GM13976 (cell line): ENCODE data around the gene CNKSR3.

ENCODE experiments used
- DNase-seq: peaks from one replicate; pipeline ENCODE4 v3.0.0; 2012; ENCODE audit warnings: low spot score
- in situ Hi-C: fragments of 300-500 bp; cut with MboI; formaldehyde crosslinking; loops from one replicate; pipeline ENCODE4 v1.12.0; 2022; ENCODE audit warnings: low sequenced_read_pairs, mixed read lengths, inconsistent platforms; ENCODE audit not compliant: unreplicated experiment
- TF ChIP-seq, protein P1 (sequence below): IDR thresholded peaks from 2 replicates; pipeline ENCODE4 v1.5.1; 2012; ENCODE audit warnings: borderline replicate concordance, mild to moderate bottlenecking; ENCODE audit not compliant: insufficient read depth; ENCODE audit errors: extremely low read depth, missing control alignments, control extremely low read depth

Gene CNKSR3

DNA sequence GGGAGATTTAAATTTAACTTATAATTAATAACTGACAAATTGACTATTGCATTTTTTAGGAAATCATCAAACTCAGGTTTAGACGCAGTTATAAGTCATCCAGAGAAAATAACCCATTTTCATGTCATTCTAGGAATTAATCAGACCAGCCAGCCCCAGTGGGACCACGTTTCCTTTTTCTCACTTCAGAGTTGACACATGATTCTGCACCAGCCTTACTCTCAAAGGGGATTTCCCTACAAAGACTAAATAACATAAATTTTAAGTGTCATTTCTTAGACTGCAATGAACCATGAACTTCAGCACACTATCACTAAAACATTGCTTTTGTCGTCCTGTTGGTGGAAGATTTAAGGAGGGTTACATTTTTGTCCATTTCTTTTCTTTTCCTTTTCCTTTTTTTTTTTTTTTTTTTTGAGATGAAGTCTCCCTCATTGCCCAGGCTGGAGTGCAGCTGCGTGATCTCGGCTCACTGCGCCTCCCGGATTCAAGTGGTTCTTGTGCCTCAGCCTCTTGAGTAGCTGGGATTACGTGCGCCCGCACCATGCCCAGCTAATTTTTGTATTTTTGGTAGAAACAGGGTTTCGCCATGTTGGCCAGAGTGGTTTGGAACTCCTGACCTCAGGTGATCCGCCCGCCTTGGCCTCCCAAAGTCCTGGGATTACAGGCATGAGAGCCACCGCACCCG, 157.4 kb downstream of the CNKSR3 start:
- TF ChIP-seq, protein P1, sequence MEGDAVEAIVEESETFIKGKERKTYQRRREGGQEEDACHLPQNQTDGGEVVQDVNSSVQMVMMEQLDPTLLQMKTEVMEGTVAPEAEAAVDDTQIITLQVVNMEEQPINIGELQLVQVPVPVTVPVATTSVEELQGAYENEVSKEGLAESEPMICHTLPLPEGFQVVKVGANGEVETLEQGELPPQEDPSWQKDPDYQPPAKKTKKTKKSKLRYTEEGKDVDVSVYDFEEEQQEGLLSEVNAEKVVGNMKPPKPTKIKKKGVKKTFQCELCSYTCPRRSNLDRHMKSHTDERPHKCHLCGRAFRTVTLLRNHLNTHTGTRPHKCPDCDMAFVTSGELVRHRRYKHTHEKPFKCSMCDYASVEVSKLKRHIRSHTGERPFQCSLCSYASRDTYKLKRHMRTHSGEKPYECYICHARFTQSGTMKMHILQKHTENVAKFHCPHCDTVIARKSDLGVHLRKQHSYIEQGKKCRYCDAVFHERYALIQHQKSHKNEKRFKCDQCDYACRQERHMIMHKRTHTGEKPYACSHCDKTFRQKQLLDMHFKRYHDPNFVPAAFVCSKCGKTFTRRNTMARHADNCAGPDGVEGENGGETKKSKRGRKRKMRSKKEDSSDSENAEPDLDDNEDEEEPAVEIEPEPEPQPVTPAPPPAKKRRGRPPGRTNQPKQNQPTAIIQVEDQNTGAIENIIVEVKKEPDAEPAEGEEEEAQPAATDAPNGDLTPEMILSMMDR, result no peak
- peak; percentile 65 for DNase-seq
- in situ Hi-C loops, result no loop called here

DNA sequence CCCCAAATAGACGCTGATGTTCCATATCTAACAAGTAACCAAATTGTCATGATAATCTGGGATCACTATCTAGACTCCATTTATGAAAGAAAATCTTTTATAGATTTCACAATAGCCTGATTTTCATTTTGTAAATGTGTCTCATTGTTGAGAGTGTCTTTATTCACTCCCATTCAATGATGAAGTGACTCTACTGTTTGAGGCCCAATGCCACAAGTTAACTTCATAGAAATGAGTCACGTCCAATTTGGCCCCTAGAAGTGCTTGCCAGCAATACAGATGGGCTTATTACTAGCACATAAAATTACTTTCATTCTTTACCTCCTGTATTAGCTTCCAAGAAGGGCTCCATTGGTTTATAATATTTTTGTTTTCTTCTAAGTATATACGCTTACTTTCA, 160.2 kb downstream of the CNKSR3 start:
- TF ChIP-seq, protein P1, result no peak
- DNase-seq, result no peak
- in situ Hi-C loops, result no loop called here

- DNase-seq, result no peak
- in situ Hi-C loops, result no loop called here
- TF ChIP-seq, protein P1, result no peak
Measured at GRCh38 chr6:154347981-154348380, 162.5 kb downstream of the CNKSR3 start.

DNA sequence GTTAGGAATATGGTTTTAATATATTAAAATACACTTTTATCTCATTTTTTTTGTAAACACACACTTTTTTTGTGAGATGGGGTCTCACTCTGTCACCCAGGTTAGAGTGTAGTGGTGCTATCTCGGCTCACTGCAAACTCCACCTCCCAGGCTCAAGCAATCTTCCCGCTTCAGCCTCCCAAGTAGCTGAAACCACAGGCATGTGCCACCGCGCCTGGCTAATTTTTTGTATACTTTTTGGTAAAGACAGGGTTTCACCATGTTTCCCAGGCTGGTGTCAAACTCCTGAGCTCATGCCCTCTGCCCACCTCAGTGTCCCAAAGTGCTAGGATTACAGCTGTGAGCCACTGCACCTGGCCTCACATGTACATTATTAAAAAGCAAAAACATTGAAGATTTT, 164.7 kb downstream of the CNKSR3 start:
- in situ Hi-C loops, result no loop called here

DNA sequence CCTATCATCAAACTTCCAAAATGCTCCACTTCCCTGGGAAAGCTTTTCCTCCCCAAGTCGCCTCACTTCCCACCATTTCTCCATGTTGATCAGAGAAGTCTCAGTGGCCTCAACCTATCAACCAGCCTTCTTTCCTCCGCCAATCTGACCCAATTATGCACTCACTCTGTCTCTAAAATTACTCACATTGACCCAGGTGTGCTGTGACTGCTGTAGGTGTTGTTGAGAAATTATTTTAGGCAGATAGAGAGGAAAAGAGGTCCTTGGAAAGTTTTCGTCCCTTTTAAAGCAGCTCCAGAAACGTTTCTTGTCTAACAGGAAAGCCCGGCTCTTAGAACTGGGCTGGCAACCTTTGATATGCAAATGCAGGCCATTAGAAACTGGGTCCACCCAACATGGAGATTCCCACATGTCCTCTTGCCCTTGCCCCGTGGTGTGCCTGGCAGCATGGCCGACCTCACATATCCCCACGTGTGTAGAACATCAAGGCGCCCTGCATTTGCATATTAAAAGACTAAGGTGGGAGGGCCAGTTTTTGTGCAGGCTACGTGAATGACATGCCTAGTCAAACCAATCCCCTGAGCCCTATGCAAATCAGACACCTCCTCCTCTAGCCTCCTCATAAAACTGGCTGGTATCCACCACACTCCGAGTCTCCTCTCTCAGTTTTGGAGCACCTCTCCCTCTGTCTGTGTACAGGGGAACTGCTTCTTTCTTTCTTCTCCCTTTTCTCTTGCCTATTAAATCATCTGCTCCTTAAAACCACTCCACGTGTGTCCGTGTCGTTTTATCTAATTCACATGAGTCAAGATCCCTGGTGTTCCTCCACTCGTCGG, 166.8 kb downstream of the CNKSR3 start:
- TF ChIP-seq, protein P1, result no peak
- DNase-seq, result no peak
- in situ Hi-C loops, result no loop called here

More for the DNA sequence above, 164.7 kb downstream of the CNKSR3 start:
- TF ChIP-seq, protein P1, result no peak
- DNase-seq, result no peak

DNA sequence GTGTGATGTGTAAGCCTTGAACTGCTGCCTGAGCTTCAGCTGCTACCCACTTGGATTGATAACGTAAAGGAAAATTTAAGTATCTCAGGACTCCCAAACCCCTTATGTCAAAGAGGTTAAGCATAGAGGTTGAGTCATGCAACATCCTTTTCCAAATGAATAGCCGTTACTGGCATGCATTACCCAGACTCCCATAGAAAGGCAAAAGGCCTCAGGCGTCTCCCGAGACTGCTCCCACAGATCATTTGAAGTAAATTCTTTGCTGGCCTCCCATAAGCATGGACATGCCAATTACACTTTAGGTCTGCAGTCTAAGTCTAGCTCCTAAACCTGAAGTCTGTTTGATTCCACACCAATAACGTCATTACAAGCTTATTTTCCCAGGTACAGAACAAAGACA, 168.6 kb downstream of the CNKSR3 start:
- in situ Hi-C loops, result no loop called here
- TF ChIP-seq, protein P1, result no peak

More for the DNA sequence above, 168.6 kb downstream of the CNKSR3 start:
- DNase-seq, result no peak
